Hepatocyte (in vitro differentiated cells): ENCODE data around the gene ZNF787. TPM values are rescaled to one million over a fixed set of nuclear protein-coding genes. Genes with fewer than 3 reads are reported as not detected.
A peak's percentile ranks its signal among the peaks of the same experiment; 100 is the strongest.

Experiments
- DNase-seq: peaks from one replicate; pipeline ENCODE4 v3.0.0-alpha.2; 2016; ENCODE audit warnings: low spot score
- H2AFZ ChIP-seq: fragments of 200-600 bp; sonication (generic); 2 replicates; pipeline ENCODE4 v1.6.0; 2016; ENCODE audit warnings: antibody characterized with exemption, mild to moderate bottlenecking
- H3K27ac ChIP-seq: fragments of 200-600 bp; sonication (generic); 2 replicates; pipeline ENCODE4 v1.5.1; 2016; ENCODE audit warnings: mild to moderate bottlenecking
- H3K27me3 ChIP-seq: fragments of 200-600 bp; sonication (generic); 2 replicates; pipeline ENCODE4 v1.6.1; 2016
- H3K36me3 ChIP-seq: fragments of 200-600 bp; sonication (generic); replicated peaks from 2 replicates; pipeline ENCODE4 v1.5.1; 2016; ENCODE audit warnings: low read depth; ENCODE audit not compliant: insufficient read depth
- H3K4me1 ChIP-seq: fragments of 200-600 bp; sonication (generic); 2 replicates; pipeline ENCODE4 v1.5.1; 2016; ENCODE audit warnings: mild to moderate bottlenecking, moderate library complexity; ENCODE audit not compliant: insufficient read depth
- H3K4me2 ChIP-seq: fragments of 200-600 bp; sonication (generic); 2 replicates; pipeline ENCODE4 v1.6.0; 2016
- H3K4me3 ChIP-seq: fragments of 200-600 bp; sonication (generic); 2 replicates; pipeline ENCODE4 v1.5.1; 2016; ENCODE audit warnings: mild to moderate bottlenecking
- H3K79me2 ChIP-seq: fragments of 200-600 bp; sonication (generic); 2 replicates; pipeline ENCODE4 v1.6.0; 2017; ENCODE audit warnings: mild to moderate bottlenecking
- H3K9me2 ChIP-seq: fragments of 200-600 bp; sonication (generic); replicated peaks from 2 replicates; pipeline ENCODE4 v1.6.0; 2017; ENCODE audit warnings: mild to moderate bottlenecking; ENCODE audit not compliant: insufficient read depth
- H3K9me3 ChIP-seq: fragments of 200-600 bp; sonication (generic); 2 replicates; pipeline ENCODE4 v1.5.1; 2016; ENCODE audit warnings: low read depth, mild to moderate bottlenecking
- H4K20me1 ChIP-seq: fragments of 200-600 bp; sonication (generic); 2 replicates; pipeline ENCODE4 v1.6.0; 2016; ENCODE audit warnings: mild to moderate bottlenecking; ENCODE audit not compliant: insufficient read depth, poor library complexity, severe bottlenecking
- CTCF ChIP-seq: fragments of 200-600 bp; sonication (generic); IDR thresholded peaks from 2 replicates; pipeline ENCODE4 v1.5.1; 2016; ENCODE audit warnings: antibody characterized with exemption, mild to moderate bottlenecking; ENCODE audit not compliant: poor library complexity
- EZH2 ChIP-seq: fragments of 200-600 bp; sonication (generic); IDR thresholded peaks from 2 replicates; pipeline ENCODE4 v1.6.1; 2016; ENCODE audit warnings: antibody characterized with exemption, mild to moderate bottlenecking, borderline replicate concordance
- EZH2phosphoT487 ChIP-seq: fragments of 200-600 bp; sonication (generic); IDR thresholded peaks from one replicate; pipeline ENCODE4 v1.6.1; 2018; ENCODE audit warnings: antibody characterized with exemption, mild to moderate bottlenecking, low read depth, moderate library complexity; ENCODE audit not compliant: unreplicated experiment, severe bottlenecking
- WGBS: methylation state at CpG from one replicate; pipeline ENCODE4 v1.1.6; 2016; ENCODE audit warnings: low lambda C conversion rate; ENCODE audit errors: missing lambda C conversion rate; 5-methylcytosine and 5-hydroxymethylcytosine counted together
- polyA plus RNA-seq: library from polyadenylated mRNA; unstranded; fragments of >200 nt; fragmentation: Nextera tagmentation; extraction: Ambion mirVana; gene quantifications from 2 replicates; pipeline ENCODE4 v1.2.1, GENCODE V29; 2016
- total RNA-seq: library from RNA; depleted of rRNA; stranded (reverse); fragments of >200 nt; gene quantifications from 2 replicates; pipeline ENCODE4 v1.2.3, GENCODE V29; 2014

ZNF787 gene
- total RNA-seq (14.5 and 23.5 TPM in 2 replicates), polyA plus RNA-seq (24.9 and 27.2 TPM in 2 replicates)

- Histone ChIP-seq H3K9me2 (no peaks in the 10 kb centered on the region), H2AFZ (peak within 1 kb of the TSS; percentile 93), H3K79me2 (peaks cover 41% of the 10 kb centered on the region), H3K4me2 (peak within 1 kb of the TSS; percentile 96), H3K4me1 (peaks cover 14% of the 10 kb centered on the region), H3K4me3 (peak within 1 kb of the TSS; percentile 65), H3K9me3 (no peaks in the 10 kb centered on the region), H3K36me3 (no peaks in the 10 kb centered on the region), H4K20me1 (peaks cover 37% of the 10 kb centered on the region), H3K27ac (peak within 1 kb of the TSS; percentile 98), H3K27me3 (no peaks in the 10 kb centered on the region)
- TF ChIP-seq CTCF, result no peak
- no peak for TF ChIP-seq EZH2phosphoT487
- TF ChIP-seq EZH2, result no peak
- WGBS, result 12% methylated on average over 32 of the region's 74 CpGs
- peak; percentile 99 for DNase-seq
These were observed at the start of gene ZNF787 for GRCh38 chr19:56121180-56122167. Gene ZNF787 (minus strand): TSS chr19:56121295. CDS start chr19:56103217, 18,078 bp downstream.

GRCh38 chr19:56170261-56170660 lies 49.2 kb upstream of the ZNF787 start:
- H2AFZ ChIP-seq, result no peak overlapping the region
- no peaks in the 10 kb centered on the region for H3K79me2 ChIP-seq
- H3K27ac ChIP-seq, result no peak overlapping the region
- peaks cover 8% of the 10 kb centered on the region for H3K27me3 ChIP-seq
- H3K4me3 ChIP-seq, result no peak overlapping the region
- no peaks in the 10 kb centered on the region for H3K9me3 ChIP-seq
- 78% methylated on average over 14 of the region's 14 CpGs for WGBS
- TF ChIP-seq CTCF, result no peak
- no peak for TF ChIP-seq EZH2
- no peak for TF ChIP-seq EZH2phosphoT487
- peak; percentile 28 for DNase-seq
- H3K36me3 ChIP-seq, result no peaks in the 10 kb centered on the region
- H4K20me1 ChIP-seq, result no peaks in the 10 kb centered on the region
- no peaks in the 10 kb centered on the region for H3K4me1 ChIP-seq
- no peak overlapping the region for H3K4me2 ChIP-seq
- H3K9me2 ChIP-seq, result no peaks in the 10 kb centered on the region

- H3K36me3 ChIP-seq, result no peaks in the 10 kb centered on the region
- H4K20me1 ChIP-seq, result no peaks in the 10 kb centered on the region
- 42% methylated on average over 7 of the region's 7 CpGs for WGBS
- no peak overlapping the region for H2AFZ ChIP-seq
- H3K27me3 ChIP-seq, result no peaks in the 10 kb centered on the region
- no peaks in the 10 kb centered on the region for H3K9me3 ChIP-seq
- H3K4me1 ChIP-seq, result no peaks in the 10 kb centered on the region
- H3K4me3 ChIP-seq, result no peak overlapping the region
- H3K9me2 ChIP-seq, result no peaks in the 10 kb centered on the region
- H3K4me2 ChIP-seq, result no peak overlapping the region
- peak; percentile 42 for DNase-seq
- TF ChIP-seq EZH2 (no peak), CTCF (no peak), EZH2phosphoT487 (no peak)
- no peak overlapping the region for H3K27ac ChIP-seq
- no peaks in the 10 kb centered on the region for H3K79me2 ChIP-seq
These were observed 46.0 kb upstream of the ZNF787 start for GRCh38 chr19:56167064-56167578.
